Measurements from ENCODE around the gene DUSP1.
"Not testable (repeated sequence)": the region's sequence is repeated elsewhere in the genome, so short reads cannot be mapped to it uniquely, and the experiment has no call there.

Gene DUSP1

GRCh38 chr5:172770675-172771438 is at the start of gene DUSP1:
TSS of gene DUSP1 (minus strand) at chr5:172771195. CDS start at chr5:172770952, 243 bp downstream.
- peak; percentile 95 to 97 for DNase-seq

DNA sequence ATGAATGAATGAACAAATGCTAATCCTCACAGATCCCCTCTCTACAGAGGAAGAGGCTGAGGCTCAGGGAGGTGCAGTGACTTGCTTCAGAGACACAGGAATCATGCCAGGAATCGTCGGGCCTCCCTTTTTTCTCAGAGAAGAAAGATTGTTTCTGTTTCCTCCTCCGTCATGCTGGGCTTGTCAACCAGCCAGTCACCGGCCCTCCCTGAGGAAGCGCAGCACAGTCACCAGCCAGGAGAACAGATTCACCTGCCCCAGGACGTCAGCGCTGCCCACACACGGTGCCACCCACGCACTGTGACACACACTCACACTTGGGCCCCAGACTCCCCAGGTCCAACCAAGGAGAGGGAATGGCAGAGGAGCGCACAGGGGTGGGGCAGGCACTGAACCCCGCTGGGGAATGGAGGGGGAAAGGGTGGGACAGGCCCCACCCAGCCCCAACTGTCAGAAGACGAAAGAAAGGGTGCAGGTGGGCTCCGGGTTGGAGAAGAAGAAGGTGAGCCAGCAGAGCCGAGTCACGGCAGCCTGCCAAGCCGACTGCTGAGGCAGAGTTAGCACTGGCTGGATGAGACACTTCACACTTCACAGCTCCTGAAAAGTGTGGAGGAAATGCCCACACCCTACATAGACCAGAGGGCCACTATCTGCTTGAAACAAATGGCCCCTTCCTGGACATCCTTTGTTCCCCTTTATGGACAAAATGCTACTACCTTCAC is 49.2 kb upstream of the DUSP1 start:
- no peak for DNase-seq

DNA sequence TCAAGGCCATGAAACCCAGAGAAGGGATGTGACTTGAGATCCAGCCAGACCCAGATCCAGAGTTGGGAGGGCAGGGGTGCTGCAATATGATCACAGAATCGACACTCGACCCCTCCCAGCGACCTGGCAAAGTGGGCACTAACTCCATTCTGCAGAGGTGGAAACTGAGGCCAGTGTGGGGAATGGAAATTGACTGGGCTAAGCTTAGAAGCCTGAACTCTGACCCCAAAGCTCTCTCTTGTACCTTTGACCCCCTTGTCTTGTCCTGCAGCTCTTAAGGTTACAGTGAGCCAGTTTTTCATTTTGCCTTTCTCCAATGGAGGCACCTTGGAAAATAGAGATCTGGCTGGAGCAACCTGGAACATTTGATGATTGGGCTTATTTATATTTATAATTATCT is 48.6 kb upstream of the DUSP1 start:
- no peak for DNase-seq

DNA sequence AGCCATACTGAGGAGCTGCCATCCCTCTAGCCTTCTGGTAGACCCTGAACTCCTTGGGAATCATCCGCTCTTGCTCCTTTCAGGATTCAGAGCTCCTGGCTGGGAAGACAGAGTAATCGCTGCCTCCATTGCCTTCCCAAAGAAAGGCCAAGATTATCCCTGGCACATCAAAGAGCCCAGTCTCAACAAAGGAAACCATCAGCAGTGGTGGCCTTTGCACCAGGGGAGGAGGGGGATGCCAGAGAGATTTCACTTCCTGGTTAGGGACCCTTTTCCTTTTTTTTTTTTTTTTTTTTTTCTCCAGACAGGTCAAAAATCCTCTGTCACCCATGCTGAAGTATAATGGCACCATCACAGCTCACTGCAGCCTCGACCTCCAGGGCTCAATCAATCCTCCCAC is 47.1 kb upstream of the DUSP1 start:
- no peak for DNase-seq

- no peak for DNase-seq
These were observed 46.7 kb upstream of the DUSP1 start for GRCh38 chr5:172817664-172818063.

- DNase-seq, result no peak
These were observed 46.0 kb upstream of the DUSP1 start for GRCh38 chr5:172816925-172817562.

- no peak for DNase-seq
These were observed 44.6 kb upstream of the DUSP1 start for GRCh38 chr5:172815631-172816030.

- not testable (repeated sequence) for DNase-seq
These were observed 40.0 kb upstream of the DUSP1 start for GRCh38 chr5:172810996-172811395.

DNA sequence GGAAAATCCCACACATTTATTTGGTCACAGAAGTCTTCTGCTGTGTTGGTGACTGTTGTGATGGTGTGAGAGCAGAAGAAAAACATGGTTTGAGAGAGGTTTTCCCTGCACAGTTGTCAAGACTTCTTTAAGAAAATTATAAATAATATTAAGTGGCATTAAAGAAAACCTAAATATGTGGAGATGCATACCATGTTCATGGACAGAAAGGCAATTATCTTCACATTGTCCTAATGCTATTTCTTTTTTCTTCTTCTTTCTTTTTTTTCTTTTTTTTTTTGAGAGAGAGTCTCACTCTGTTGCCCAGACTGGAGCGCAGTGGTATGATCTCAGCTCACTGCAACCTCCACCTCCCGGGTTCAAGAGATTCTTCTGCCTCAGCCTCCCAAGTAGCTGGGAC is 38.8 kb upstream of the DUSP1 start:
- no peak for DNase-seq

DNA sequence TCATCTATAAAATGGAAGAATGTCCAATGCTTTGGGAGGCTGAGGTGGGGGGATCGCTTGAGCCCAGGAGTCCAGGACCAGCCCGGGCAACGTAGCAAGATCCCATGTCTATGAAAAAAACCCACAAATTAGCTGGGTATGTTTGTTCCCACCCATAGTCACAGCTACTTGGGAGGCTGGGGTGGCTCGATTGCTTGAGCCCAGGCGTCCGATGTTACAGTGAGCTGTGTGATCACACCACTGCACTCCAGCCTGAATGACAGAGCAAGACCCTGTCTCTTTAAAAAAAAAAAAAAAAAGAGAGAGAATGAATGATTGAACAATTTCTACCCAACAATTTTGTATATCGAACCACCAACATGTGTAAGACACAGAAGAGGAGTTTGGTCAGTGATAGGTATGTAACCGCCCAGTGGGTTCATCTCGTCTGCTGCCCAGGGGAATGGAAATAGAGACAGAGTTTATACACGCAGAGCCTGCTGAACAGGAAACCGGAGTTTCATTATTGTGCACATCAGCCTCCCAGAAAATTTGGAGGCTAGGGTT is 36.8 kb upstream of the DUSP1 start:
- no peak for DNase-seq

- peak in 1 of 2 donors; percentile 14 for DNase-seq
These were observed 36.1 kb upstream of the DUSP1 start for GRCh38 chr5:172806897-172807672.

GRCh38 chr5:172805736-172806255 is 34.8 kb upstream of the DUSP1 start:
- no peak for DNase-seq

GRCh38 chr5:172805018-172805683 is 34.2 kb upstream of the DUSP1 start:
- DNase-seq, result no peak

GRCh38 chr5:172802567-172803176 is 31.7 kb upstream of the DUSP1 start:
- DNase-seq, result no peak

GRCh38 chr5:172802112-172802511 is 31.1 kb upstream of the DUSP1 start:
- no peak for DNase-seq

DNA sequence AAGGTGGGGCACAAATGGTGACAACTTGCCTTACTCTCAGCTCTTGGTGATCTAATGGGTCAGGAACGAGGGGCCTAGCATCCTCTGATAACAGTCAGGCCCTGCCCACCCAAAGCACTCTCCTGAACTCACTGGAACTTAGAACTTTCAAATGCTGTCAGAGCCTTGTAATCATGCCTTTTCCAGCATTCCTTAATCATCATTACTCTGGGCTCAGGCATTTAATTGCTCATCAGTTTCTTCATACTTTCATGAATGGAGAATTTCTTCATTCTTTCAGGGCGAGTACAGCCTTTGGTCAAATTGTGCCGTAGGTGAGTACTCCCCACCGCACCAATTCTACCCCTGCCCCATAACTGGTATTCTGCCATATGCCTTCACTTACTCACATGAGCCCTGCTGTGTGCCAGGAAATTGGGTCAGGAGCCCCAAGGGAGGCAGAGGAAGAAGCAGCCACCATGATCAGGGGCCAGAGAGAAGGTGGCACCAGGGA is 30.2 kb upstream of the DUSP1 start:
- DNase-seq, result no peak

- peak in 1 of 2 donors; percentile 29 for DNase-seq
These were observed 29.1 kb upstream of the DUSP1 start for GRCh38 chr5:172800088-172800551.

DNA sequence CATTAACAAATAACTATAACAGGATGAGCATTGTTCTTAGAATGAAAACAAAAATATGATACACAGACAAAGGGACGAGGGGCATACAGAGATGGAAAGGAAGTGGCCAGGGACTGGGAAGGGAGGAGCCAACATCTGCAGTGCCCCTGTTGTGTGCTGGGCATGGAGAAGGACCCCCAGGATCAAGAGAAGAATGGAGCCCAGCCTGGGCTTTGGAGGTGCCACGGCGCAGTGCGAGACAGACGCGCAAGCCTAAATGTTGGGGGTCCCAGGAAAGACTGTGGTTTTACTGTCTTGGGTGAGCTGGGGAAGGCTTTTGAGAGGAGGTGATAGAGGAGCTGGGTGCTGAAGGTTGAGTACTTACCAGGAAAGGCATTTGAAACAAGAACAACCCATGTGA is 28.4 kb upstream of the DUSP1 start:
- no peak for DNase-seq

DNA sequence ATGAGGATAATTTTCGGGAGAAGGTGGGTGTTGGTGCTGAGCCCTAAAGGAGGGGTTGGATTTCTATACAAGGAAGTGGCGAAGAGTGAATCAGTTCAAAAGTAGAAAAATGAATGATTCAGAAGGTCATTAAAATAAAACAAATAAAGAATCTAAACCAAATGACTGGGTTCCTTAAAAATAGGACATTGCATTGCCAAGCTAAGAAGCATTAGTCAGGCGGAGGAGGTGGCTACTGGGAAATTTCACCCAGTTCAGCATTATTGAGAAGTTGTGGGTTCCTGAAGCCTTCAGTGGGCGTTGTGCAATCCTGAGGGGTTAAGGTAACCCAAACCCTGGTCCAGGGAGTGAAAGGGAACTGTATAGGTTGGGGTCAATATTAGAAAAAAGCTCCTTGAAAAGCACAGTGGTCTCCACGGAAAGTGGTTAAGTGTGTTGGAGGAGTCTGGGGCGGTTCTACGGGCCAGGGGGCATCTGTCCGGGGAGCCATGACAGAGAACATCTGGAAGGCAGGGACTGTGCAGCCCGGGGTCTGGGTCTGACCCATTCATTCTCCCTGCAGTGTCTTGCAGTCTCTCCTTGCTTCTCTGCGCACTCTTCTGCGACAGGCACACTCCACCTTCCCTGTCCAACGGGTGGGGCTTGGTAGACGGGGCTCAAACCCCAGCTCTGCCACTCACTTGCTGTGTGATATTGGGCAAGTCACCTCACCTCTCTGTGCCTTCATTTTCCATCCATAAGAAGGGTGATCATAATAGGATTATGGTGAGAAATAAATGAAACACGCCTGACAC is 27.6 kb upstream of the DUSP1 start:
- no peak for DNase-seq

GRCh38 chr5:172797771-172798191 is 26.8 kb upstream of the DUSP1 start:
- no peak for DNase-seq

Data from hippocampal formation (tissue), 2 donors.